ENCODE data around the gene MSH5. TPM values are rescaled to one million over a fixed set of nuclear protein-coding genes. Genes with fewer than 3 reads are reported as not detected.
A peak's percentile ranks its signal among the peaks of the same experiment; 100 is the strongest.

MSH5 gene
- total RNA-seq, 1 donor from 2014 or later: 11.2 TPM

DNA sequence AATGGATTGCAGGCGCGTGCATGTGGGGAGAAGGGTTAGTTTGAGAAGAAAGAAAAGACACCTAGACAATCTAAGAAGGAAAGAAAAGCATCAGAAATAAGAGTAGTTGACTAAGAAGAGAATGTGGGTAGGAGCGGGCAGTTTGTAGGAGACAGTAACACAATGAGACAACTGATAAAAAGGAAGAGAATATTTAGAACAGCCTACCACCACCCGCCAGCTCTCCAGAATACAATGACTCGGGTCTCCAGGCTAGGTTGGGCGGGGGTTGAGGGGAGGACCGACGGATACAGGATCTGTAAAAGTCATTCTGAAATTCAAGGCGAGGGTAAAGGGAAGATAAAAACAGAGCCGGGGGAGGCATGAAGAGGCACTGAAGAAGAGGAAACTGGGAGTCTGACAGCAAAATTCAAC lies 37.4 kb upstream of the MSH5 start:
- Histone ChIP-seq H3K27ac (peak overlapping the region; percentile 97), H3K9me3 (no peaks in the 10 kb centered on the region), H3K36me3 (peaks cover 31% of the 10 kb centered on the region), H3K4me3 (peak overlapping the region; percentile 83), H3K27me3 (no peaks in the 10 kb centered on the region), H3K4me1 (peaks cover 17% of the 10 kb centered on the region)
- ATAC-seq: peak; percentile 1
- intact Hi-C loops (cut with DNase I): no loop called here
- no peak for DNase-seq
- TF ChIP-seq, protein P1, sequence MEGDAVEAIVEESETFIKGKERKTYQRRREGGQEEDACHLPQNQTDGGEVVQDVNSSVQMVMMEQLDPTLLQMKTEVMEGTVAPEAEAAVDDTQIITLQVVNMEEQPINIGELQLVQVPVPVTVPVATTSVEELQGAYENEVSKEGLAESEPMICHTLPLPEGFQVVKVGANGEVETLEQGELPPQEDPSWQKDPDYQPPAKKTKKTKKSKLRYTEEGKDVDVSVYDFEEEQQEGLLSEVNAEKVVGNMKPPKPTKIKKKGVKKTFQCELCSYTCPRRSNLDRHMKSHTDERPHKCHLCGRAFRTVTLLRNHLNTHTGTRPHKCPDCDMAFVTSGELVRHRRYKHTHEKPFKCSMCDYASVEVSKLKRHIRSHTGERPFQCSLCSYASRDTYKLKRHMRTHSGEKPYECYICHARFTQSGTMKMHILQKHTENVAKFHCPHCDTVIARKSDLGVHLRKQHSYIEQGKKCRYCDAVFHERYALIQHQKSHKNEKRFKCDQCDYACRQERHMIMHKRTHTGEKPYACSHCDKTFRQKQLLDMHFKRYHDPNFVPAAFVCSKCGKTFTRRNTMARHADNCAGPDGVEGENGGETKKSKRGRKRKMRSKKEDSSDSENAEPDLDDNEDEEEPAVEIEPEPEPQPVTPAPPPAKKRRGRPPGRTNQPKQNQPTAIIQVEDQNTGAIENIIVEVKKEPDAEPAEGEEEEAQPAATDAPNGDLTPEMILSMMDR (IDR thresholded peaks at IDR 0.05): no peak

DNA sequence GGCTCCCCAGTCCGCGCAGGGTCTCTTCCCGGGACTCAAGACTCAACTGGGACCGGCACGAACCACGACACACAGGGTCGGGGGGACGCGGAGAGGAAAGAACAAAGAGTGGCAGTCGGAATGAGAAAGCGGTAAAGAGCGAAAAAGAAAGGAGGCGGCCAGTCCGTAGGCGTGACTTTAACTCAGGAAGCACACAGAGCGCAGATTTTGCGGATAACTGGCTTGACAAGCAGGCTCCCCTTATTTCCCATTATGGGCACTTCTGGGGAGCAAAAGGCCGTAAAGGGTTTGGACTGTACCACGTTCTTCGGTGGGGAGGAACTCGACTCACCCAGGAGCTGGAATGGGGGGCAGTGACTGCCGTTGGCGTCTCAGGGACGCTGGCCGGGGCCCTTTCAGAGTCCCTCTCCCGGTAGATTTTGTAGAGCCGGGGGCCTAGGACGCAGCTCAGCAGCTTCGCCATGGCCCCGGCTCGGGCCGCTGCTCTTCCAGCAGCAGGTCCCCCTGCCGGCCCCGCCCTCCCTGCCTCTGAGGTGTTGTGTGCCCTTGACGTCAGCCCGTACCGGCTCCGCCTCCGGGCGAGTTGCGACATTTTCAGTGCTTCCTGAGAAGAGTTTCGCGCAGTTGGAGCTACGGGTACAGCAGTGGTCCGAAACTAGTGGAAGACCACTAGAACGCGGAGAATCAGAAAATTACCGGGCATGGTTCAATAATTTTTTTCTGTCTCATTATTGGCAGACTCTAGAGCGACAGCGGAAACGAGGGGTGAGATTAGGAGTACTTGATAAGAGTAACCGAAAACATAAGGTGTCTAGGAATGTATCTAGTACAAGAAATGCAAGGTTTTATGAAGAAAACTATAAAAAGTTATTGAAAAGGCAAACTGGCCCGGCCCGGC lies 36.7 kb upstream of the MSH5 start, which contains the start of gene ABHD16A:
Gene ABHD16A, minus strand, starts transcription at position 506 of the 898 bp plus-strand sequence. Its CDS starts 43 bp downstream, at position 463.
- Histone ChIP-seq H3K36me3 (peaks cover 26% of the 10 kb centered on the region), H3K4me3 (peak within 1 kb of the TSS; percentile 83), H3K27me3 (no peaks in the 10 kb centered on the region), H3K27ac (peak within 1 kb of the TSS; percentile 97), H3K4me1 (peaks cover 17% of the 10 kb centered on the region), H3K9me3 (no peaks in the 10 kb centered on the region)
- ATAC-seq: peak; percentile 98
- intact Hi-C loops (cut with DNase I): no loop called here
- TF ChIP-seq, protein P1 (IDR thresholded peaks at IDR 0.05): no peak
- peak; percentile 100 for DNase-seq

DNA sequence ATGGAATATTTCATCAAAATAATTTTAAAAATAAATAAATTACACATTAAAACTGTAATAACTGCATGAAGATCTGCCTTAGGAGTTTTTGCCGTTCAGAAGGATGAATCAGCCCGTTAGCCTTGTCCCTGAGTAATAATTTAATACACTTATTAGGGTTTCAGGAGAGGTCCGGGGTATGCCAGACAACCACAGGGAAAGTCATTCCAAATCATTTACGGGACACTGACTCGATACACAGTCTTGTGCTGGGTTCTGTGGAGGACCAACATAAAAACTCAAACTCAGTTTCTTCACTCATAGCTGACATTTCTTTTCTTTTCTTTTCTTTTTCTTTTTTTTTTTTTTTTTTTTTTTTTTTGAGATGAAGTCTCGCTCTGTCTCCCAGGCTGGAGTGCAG lies 33.9 kb upstream of the MSH5 start:
- TF ChIP-seq, protein P1 (IDR thresholded peaks at IDR 0.05): no peak
- H3K4me3 ChIP-seq: no peak overlapping the region
- intact Hi-C loops (cut with DNase I): no loop called here
- ATAC-seq (no peak), DNase-seq (no peak)
- H3K4me1 ChIP-seq: peaks cover 13% of the 10 kb centered on the region
- no peaks in the 10 kb centered on the region for H3K9me3 ChIP-seq
- no peaks in the 10 kb centered on the region for H3K36me3 ChIP-seq
- no peak overlapping the region for H3K27ac ChIP-seq
- no peaks in the 10 kb centered on the region for H3K27me3 ChIP-seq

DNA sequence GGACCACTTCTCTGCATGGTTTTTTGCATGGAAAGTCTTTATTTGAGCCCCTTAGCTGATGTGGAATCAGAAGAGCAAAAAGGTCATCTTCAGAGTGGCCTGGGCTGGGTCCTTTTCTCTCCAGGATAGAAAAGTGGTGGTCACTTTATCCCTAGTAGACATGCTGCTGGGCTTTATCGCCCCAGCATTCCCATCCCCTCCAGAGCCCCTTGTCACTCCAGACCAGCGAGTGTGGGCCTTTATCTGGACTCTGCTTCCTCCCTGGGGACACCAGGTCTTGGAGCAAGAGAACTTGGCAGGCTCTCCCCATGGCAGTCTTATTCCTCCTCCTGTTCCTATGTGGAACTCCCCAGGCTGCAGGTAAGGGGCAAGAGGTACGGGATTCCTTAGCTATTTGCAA lies 33.2 kb upstream of the MSH5 start, which contains the start of gene LY6G6F:
Gene LY6G6F, plus strand, starts transcription at position 268 of the 400 bp plus-strand sequence. Its CDS starts 41 bp downstream, at position 309.
- H3K4me3 ChIP-seq: no peak within 1 kb of the TSS
- ATAC-seq (no peak), DNase-seq (no peak)
- intact Hi-C loops (cut with DNase I): no loop called here
- H3K27me3 ChIP-seq: no peaks in the 10 kb centered on the region
- H3K36me3 ChIP-seq: no peaks in the 10 kb centered on the region
- H3K9me3 ChIP-seq: no peaks in the 10 kb centered on the region
- TF ChIP-seq, protein P1 (IDR thresholded peaks at IDR 0.05): no peak
- H3K27ac ChIP-seq: no peak within 1 kb of the TSS
- peaks cover 6% of the 10 kb centered on the region for H3K4me1 ChIP-seq

DNA sequence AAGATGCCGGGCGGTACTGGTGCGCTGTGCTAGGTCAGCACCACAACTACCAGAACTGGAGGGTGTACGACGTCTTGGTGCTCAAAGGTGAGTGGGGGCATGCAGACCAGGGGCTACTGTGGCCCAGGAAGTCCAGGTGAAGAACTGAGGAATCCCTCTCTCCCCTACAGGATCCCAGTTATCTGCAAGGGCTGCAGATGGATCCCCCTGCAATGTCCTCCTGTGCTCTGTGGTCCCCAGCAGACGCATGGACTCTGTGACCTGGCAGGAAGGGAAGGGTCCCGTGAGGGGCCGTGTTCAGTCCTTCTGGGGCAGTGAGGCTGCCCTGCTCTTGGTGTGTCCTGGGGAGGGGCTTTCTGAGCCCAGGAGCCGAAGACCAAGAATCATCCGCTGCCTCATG lies 32.1 kb upstream of the MSH5 start:
- H3K36me3 ChIP-seq: no peaks in the 10 kb centered on the region
- no peak overlapping the region for H3K27ac ChIP-seq
- TF ChIP-seq, protein P1 (IDR thresholded peaks at IDR 0.05): no peak
- DNase-seq: no peak
- ATAC-seq: no peak
- intact Hi-C loops (cut with DNase I): no loop called here
- H3K27me3 ChIP-seq: no peaks in the 10 kb centered on the region
- no peaks in the 10 kb centered on the region for H3K9me3 ChIP-seq
- no peaks in the 10 kb centered on the region for H3K4me1 ChIP-seq
- no peak overlapping the region for H3K4me3 ChIP-seq

Measured in upper lobe of right lung (tissue), 1 donor.